Right lung (tissue), 5 donors: ENCODE data around the gene AIF1. TPM values are rescaled to one million over a fixed set of nuclear protein-coding genes. Genes with fewer than 3 reads are reported as not detected.
A peak's percentile ranks its signal among the peaks of the same experiment; 100 is the strongest.
"Not testable (repeated sequence)": the region's sequence is repeated elsewhere in the genome, so short reads cannot be mapped to it uniquely, and the experiment has no call there.

ENCODE experiments used
- DNase-seq, 2 donors: peaks; one replicate each; pipeline ENCODE4 v3.0.0-alpha.2; 2013
- polyA plus RNA-seq, 5 donors: library from polyadenylated mRNA; unstranded; fragments of 120-200 nt; gene quantifications; one replicate each; pipeline versions ENCODE4 v1.2.1 to v1.2.3, GENCODE V29; 2013; ENCODE audit warnings: inconsistent platforms in 1 of 5, low replicate concordance in 1 of 5; ENCODE audit not compliant: insufficient read length in 5 of 5, insufficient read depth in 1 of 5

Gene AIF1
- polyA plus RNA-seq, 5 donors, result 18.6 to 25.9 (median 21.7) TPM

DNA sequence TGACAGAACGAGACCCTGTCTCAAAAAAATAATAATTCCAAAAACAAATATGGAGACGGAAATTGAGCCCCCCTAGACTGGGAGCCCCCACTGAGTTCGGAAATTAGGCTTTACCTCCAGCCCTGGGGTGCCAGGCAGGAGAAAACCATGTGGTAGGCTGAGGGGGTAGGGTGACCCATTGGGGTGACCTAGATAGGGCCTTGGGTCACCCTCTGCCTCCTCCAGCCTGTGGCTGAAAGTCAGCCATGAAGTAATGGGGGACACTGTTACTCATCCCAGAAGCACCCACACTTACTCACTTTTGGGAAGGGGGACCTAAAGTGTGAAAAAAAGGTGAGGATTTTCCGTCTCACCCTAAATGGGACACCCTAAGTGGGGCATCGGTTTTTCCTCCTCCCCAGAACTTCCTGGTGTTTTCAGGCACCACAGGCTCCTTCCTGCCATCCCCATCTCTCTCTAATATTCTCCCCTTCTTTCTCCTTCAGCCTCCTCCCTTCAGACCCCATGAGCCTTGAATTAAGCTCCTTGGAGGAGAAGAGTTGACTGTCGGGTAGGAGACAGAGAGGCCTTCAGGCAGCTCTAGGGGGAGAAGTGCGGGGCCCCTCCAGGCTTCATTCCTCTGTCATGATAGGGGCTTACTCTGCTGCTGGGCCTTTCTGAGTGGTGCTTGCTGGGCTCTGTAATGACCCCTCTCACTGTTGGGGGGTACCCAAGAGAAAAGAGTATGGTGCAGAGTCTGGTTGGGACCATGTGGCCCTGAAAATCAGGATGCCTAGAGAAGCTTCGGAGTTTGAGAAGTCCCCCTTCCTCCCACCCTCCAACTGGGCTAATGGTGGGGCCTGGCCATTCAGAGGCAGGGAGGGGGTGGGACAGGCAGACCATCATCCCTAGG is 35.2 kb upstream of the AIF1 start:
- no peak for DNase-seq

DNA sequence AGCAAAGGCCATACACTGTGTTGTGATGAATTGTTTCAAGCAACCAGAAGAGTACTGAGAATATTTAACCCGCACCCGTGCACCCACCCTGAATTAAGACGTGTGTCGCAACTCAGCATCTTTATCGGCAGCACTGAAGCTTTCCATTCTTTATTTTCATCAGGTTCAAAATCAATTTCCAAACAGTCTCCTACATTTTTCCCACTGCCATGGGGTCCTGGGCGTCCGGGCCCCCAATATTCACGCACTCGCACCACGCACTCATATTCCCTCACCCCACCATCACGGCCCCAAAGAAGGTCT is 34.6 kb upstream of the AIF1 start:
- DNase-seq, result no peak

DNA sequence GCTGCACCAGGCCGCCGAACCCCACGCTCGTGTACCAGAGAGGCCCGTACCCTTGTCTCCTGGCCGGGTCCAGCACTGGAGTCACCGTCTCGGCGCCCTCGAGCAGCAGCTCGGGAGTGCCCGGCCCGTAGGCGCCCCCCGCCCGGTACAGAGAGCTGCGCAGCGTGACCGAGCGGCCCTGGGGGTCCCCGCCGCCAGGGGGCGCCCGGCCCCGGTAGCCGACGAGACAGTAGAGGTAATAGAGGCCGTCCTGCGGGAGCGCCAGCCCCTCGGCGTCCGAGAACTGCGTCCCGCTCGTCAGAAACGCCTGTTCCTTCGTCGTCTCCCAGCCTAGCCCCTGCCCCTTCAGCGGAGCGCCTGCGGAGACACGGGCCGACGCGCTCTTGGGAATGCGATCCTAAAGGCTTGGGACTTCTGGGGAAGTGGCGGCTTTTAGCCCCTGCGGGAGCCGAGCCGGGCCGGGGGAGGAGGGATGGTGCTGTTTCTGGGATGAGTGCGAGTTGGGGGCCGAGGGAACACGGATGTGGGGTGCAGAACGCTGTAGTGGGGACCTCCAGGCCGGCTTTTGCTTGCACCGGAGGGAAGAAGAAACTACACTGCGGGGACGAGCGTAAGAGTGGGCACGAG is 34.1 kb upstream of the AIF1 start:
- peak; percentile 83 to 85 for DNase-seq

DNA sequence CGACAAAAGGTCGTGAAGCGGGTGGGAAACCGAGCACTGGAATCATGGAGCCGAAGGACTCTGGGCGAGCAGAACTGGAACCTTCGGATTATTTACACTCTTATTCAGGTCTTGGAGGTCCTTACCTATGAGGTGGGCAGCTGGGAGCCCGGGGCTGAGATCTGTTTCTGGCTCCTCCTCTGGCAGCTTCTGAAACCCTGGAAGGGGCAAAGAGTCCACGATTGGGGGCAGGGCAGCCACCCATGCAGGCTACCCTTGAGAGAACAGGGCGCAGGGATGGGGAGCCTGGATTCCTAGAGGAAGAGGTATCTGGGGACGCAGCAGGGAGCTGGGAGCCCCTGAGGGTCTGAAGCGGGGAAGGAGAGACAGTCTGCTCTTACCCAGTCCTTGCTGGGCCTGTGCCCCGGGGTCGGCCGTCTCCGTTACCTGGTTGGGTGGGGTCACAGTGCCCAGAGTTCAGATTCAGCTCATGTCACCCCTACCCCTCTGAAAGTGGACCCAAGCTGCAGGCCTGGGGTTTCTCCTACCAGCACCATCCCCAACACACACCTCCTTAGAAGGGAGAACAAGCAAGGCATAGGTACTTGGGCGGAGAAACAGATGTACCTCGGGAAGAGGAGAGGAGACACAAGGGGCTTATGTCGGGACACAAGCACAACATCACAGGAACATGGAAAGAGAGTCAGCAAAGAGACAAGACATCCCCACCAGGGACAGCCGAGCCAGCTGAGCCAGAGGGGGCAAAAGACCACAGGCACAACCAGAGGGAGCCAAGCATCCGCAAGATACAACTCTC is 33.4 kb upstream of the AIF1 start:
- DNase-seq, result no peak

DNA sequence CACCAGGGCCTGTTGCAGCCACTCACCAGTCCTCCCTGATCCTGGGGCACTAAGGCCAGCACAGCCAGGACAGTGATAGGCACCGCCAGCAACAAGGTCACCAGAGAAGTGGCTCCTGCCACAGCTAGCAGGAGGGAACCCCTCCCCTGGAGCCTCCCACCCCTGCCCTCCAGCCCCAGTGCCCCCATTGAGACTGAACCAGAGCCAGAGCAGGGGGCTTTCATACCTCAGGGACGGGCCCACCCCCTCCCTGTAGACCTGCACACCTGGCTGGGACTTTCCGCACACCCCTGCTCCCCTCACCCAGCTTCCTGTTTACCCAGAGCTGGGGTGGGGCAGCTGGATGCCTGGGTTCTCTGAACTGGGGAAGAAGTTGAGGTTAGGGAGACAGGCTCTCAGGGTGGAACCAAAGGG is 32.8 kb upstream of the AIF1 start, which contains the start of gene LTB:
Gene LTB, minus strand, starts transcription at position 195 of the 414 bp plus-strand sequence. Its CDS starts 7 bp downstream, at position 188.
- no peak for DNase-seq

- no peak for DNase-seq
These were observed 29.5 kb upstream of the AIF1 start for GRCh38 chr6:31585491-31585890.

- DNase-seq, result no peak
These were observed 29.0 kb upstream of the AIF1 start, which contains the start of gene LST1 for GRCh38 chr6:31586008-31586407. Gene LST1, plus strand, starts transcription at chr6:31586277. Its CDS starts 1,023 bp downstream, at chr6:31587300.

- DNase-seq, result no peak
These were observed 28.3 kb upstream of the AIF1 start for GRCh38 chr6:31586599-31587281.

GRCh38 chr6:31587791-31588777 is 26.9 kb upstream of the AIF1 start:
- no peak for DNase-seq

GRCh38 chr6:31588871-31589650 is 26.0 kb upstream of the AIF1 start:
- DNase-seq, result no peak

GRCh38 chr6:31590691-31591090 is 24.3 kb upstream of the AIF1 start:
- DNase-seq, result not testable (repeated sequence)

GRCh38 chr6:31592396-31592771 is 22.6 kb upstream of the AIF1 start:
- DNase-seq, result no peak

DNA sequence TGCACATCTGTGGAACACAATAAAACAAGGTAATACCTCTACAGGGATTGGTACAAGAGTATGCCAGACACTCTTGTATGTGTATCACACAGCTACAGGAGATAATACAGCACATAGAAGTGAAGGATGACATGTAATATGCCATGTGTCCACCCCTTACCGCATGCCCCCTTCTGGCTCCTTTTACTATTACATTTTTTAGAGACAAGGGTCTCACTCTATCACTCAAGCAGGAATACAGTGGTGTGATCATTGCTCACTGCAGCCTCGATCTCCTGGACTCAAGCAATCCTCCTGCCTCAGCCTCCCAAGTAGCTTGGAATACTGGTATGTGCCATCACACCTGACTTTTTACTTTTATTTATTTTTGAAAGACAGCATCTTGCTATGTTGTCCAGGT is 18.0 kb upstream of the AIF1 start:
- DNase-seq, result no peak

DNA sequence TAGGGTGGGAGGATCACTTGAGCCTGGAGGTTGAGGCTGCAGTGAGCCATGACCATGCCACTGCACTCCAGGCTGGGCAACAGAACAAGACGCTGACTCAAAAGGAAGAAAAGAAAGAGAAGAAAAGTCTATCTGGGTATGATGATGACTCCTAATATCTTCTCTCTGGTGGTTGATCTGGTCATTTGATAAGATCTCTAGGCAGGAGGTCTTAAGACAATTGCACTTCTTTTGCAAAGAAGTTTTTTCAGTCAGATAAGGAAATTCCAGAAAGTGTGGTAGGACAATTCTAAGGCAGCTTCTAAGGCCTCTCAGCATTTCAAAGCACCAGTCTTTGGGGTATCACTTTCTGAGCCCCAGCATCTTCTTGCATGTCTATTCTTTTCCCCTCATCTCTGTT is 7.7 kb upstream of the AIF1 start:
- no peak for DNase-seq

- DNase-seq, result no peak
These were observed 5.3 kb upstream of the AIF1 start for GRCh38 chr6:31609519-31610406.

- no peak for DNase-seq
These were observed 4.1 kb upstream of the AIF1 start for GRCh38 chr6:31610968-31611367.

DNA sequence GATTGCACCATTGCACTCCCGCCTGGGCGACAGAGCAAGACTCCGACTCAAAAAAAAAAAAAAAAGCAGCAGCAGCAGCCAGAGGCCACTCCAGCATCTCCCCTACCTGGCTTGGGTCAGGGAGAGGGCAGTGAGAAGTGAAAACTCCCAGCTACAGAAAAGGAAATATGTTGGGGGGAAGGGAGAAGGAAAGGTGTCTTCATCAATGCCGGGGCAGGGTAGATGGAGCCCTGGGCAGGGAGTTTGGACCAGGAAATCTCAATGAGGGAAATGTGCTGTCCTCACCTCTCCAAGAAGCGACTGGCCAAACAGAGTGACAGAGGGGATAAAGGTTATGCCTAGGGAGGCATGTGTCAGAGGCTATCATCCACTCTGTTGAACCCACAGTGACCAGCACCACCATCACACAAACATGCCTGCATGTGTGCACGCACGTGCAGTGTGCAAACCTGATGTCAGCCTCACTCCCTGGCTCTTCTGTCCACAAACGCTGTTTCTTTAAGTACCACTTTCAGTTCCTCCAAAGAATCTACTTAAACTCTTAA is 887 bp upstream of the AIF1 start:
- DNase-seq, result no peak

- DNase-seq, result no peak
These were observed 714 bp downstream of the AIF1 start for GRCh38 chr6:31615748-31616147.
